Lower lobe of right lung (tissue), 2 donors: ENCODE results near the gene GRIP2. TPM values are rescaled to one million over a fixed set of nuclear protein-coding genes. Genes with fewer than 3 reads are reported as not detected.
A peak's percentile ranks its signal among the peaks of the same experiment; 100 is the strongest.

Experiments
- ATAC-seq, 2 donors: fragments of 200-7000 bp; cut with Tn5 transposase; one replicate each; pipeline ENCODE4 v1.9.1; 2020 to 2022; ENCODE audit warnings: mild to moderate bottlenecking in 2 of 2, moderate library complexity in 2 of 2
- DNase-seq: peaks from one replicate; pipeline ENCODE4 v3.0.0-alpha.2; 2020
- H3K27ac ChIP-seq: fragments of 200-600 bp; one replicate; pipeline ENCODE4 v1.8.0; 2022
- H3K27me3 ChIP-seq: fragments of 200-600 bp; one replicate; pipeline ENCODE4 v1.8.0; 2022; ENCODE audit warnings: low read depth
- H3K36me3 ChIP-seq: fragments of 200-600 bp; one replicate; pipeline ENCODE4 v1.8.0; 2022; ENCODE audit warnings: mild to moderate bottlenecking
- H3K4me1 ChIP-seq: fragments of 200-600 bp; one replicate; pipeline ENCODE4 v1.8.0; 2022
- H3K4me3 ChIP-seq: fragments of 200-600 bp; one replicate; pipeline ENCODE4 v1.8.0; 2022; ENCODE audit warnings: mild to moderate bottlenecking
- H3K9me3 ChIP-seq: fragments of 200-600 bp; one replicate; pipeline ENCODE4 v1.8.0; 2022
- CTCF ChIP-seq: fragments of 200-600 bp; IDR thresholded peaks from one replicate; pipeline ENCODE4 v1.8.0; 2022; ENCODE audit warnings: antibody characterized with exemption, mild to moderate bottlenecking
- intact Hi-C: fragments of 100-400 bp; cut with DNase I; formaldehyde crosslinking; loops from one replicate; pipeline ENCODE4 v1.11.0; 2022
- total RNA-seq: library from RNA; stranded (reverse); fragmentation: NEBNext Ultra II Directional; extraction: Animal tissue kit (Norgen Biotek cat#: 25700); gene quantifications from one replicate; pipeline ENCODE4 v1.2.1, GENCODE V29; 2021
- donor health status: DM: no; HTN: yes; CAD: no; lungs with severe emphysema.

GRIP2 gene
- total RNA-seq, 1 donor from 2014 or later, result 1.1 TPM

- no peak overlapping the region for H3K4me3 ChIP-seq
- intact Hi-C loops, result no loop called here
- no peak for TF ChIP-seq CTCF
- DNase-seq, result peak; percentile 31
- no peaks in the 10 kb centered on the region for H3K27me3 ChIP-seq
- peaks cover 3% of the 10 kb centered on the region for H3K4me1 ChIP-seq
- no peak overlapping the region for H3K27ac ChIP-seq
- ATAC-seq, result no peak
- no peaks in the 10 kb centered on the region for H3K9me3 ChIP-seq
- no peaks in the 10 kb centered on the region for H3K36me3 ChIP-seq
Measured at GRCh38 chr3:14521611-14522010, 18.5 kb downstream of the GRIP2 start.

- DNase-seq (no peak), ATAC-seq (no peak)
- Histone ChIP-seq H3K9me3 (no peaks in the 10 kb centered on the region), H3K4me3 (no peak overlapping the region), H3K36me3 (no peaks in the 10 kb centered on the region), H3K4me1 (peaks cover 3% of the 10 kb centered on the region), H3K27me3 (no peaks in the 10 kb centered on the region), H3K27ac (no peak overlapping the region)
- no peak for TF ChIP-seq CTCF
- intact Hi-C loops, result no loop called here
Measured at GRCh38 chr3:14520967-14521366, 19.2 kb downstream of the GRIP2 start.

- intact Hi-C loops, result no loop called here
- Histone ChIP-seq H3K9me3 (no peaks in the 10 kb centered on the region), H3K27ac (no peak overlapping the region), H3K36me3 (no peaks in the 10 kb centered on the region), H3K27me3 (no peaks in the 10 kb centered on the region), H3K4me3 (no peak overlapping the region), H3K4me1 (no peaks in the 10 kb centered on the region)
- TF ChIP-seq CTCF, result no peak
- DNase-seq (no peak), ATAC-seq (no peak)
Measured at GRCh38 chr3:14520149-14520548, 20.0 kb downstream of the GRIP2 start.

GRCh38 chr3:14519406-14519805 is 20.7 kb downstream of the GRIP2 start:
- intact Hi-C loops, result no loop called here
- no peak for TF ChIP-seq CTCF
- Histone ChIP-seq H3K36me3 (no peaks in the 10 kb centered on the region), H3K27me3 (no peaks in the 10 kb centered on the region), H3K27ac (no peak overlapping the region), H3K9me3 (no peaks in the 10 kb centered on the region), H3K4me3 (no peak overlapping the region), H3K4me1 (no peaks in the 10 kb centered on the region)
- DNase-seq (no peak), ATAC-seq (no peak)

- DNase-seq (no peak), ATAC-seq (no peak)
- Histone ChIP-seq H3K4me1 (no peaks in the 10 kb centered on the region), H3K36me3 (no peaks in the 10 kb centered on the region), H3K4me3 (no peak overlapping the region), H3K27ac (no peak overlapping the region), H3K9me3 (no peaks in the 10 kb centered on the region), H3K27me3 (no peaks in the 10 kb centered on the region)
- intact Hi-C loops, result no loop called here
- no peak for TF ChIP-seq CTCF
Measured at GRCh38 chr3:14518893-14519292, 21.2 kb downstream of the GRIP2 start.

- ATAC-seq (no peak), DNase-seq (no peak)
- Histone ChIP-seq H3K36me3 (no peaks in the 10 kb centered on the region), H3K27ac (no peak overlapping the region), H3K4me1 (no peaks in the 10 kb centered on the region), H3K27me3 (no peaks in the 10 kb centered on the region), H3K9me3 (no peaks in the 10 kb centered on the region), H3K4me3 (no peak overlapping the region)
- intact Hi-C loops, result no loop called here
- no peak for TF ChIP-seq CTCF
Measured at GRCh38 chr3:14518432-14518802, 21.7 kb downstream of the GRIP2 start.
